Measurements from ENCODE around the gene SPPL2C.

DNA sequence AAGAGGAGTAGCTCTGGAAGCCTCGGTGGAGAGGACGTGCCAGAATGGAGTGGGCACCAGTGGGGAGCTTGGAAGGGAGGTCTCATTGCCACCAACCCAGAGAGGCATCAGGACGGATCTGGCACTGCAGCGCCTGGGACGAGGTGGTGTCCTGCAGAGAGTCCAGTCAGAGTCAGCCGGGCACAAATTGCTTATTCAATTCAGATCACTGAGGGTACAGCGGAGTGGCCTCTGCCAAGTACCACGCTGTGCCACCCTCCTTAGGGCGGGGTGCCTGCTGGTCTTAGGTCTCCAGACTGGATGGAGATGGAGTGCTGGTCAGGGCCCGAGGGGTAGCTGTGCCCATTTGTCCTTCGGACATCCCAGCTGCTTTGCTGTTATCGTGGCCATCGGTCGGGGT lies 18.9 kb upstream of the SPPL2C start:
- no peak for TF ChIP-seq POLR2A (IDR thresholded peaks at IDR 0.05)
- no peak for TF ChIP-seq CTCF (IDR thresholded peaks at IDR 0.05)

Measured in sigmoid colon (tissue), 3 donors.